ENCODE measurements around the gene PTPRD. TPM values are rescaled to one million over a fixed set of nuclear protein-coding genes. Genes with fewer than 3 reads are reported as not detected.

The PTPRD gene
- total RNA-seq, 2 experiments from 2014 or later = not detected

DNA sequence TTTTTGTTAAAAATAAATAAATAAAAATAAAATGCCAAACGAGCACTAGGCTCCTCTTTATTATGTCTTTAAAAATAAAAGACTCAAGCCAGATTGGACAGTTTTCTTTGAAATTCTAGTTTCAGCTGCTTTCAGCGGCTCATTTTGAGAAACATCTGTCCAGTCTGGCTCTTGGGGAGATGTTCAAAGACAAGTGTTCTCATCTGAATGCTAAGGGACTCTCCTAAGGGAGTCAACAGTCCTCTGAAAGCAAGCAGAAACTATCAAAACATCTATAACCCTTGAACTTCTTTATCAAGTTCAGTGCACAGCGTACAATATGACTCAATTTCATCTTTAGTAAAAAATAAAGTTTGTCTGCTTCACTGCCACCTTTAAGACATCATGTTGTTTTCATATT lies 1927.0 kb downstream of the PTPRD start:
- Mint-ChIP-seq H3K27me3 (no peaks in the 10 kb centered on the region), H3K27ac (no peak overlapping the region), H3K4me3 (no peak overlapping the region), H3K36me3 (ENCODE audit: low read depth) (no peaks in the 10 kb centered on the region), H3K9me3 (no peaks in the 10 kb centered on the region), H3K4me1 (no peaks in the 10 kb centered on the region)
- POLR2A ChIA-PET = no interaction called here
- DNase-seq = no peak
- CTCF ChIA-PET = no interaction called here

DNA sequence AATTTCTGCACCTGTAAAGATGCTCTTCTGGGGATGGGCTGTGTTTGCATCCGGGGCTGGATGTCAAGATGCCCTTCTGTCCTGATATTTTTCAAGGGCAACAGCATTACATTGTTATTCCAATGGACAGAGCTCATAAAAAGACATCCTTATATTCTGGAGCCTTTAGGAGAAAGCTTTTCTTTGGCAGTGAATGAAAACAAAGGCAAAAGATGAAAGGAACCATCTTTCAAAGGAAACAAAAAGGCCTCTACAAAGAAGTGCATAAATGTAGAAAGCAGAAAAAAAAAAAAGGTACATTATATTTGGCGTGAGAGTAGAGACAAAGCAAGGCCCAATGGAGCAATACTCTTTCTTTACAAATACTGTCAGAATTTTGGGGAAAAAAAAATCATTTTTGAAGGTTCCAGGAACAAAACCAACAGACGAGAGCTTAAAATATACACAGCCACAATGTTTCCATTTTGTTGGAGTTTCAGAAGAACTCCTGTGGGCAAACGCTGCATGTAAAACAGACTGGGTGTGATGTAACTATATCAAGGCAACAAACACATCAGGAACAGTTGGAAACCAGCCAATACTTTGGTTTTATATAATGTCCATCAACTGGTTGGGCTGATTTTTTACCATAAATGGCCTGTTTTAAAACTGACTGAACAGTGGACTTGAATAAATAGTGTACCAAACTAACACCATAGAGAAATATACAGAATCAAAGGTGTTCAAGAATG lies 1927.7 kb downstream of the PTPRD start:
- no peaks in the 10 kb centered on the region for H3K27me3 Mint-ChIP-seq
- no peak overlapping the region for H3K4me3 Mint-ChIP-seq
- no peaks in the 10 kb centered on the region for H3K4me1 Mint-ChIP-seq
- POLR2A ChIA-PET = no interaction called here
- CTCF ChIA-PET = no interaction called here
- H3K9me3 Mint-ChIP-seq = no peaks in the 10 kb centered on the region
- DNase-seq = no peak
- H3K36me3 Mint-ChIP-seq (ENCODE audit: low read depth) = no peaks in the 10 kb centered on the region
- H3K27ac Mint-ChIP-seq = no peak overlapping the region

DNA sequence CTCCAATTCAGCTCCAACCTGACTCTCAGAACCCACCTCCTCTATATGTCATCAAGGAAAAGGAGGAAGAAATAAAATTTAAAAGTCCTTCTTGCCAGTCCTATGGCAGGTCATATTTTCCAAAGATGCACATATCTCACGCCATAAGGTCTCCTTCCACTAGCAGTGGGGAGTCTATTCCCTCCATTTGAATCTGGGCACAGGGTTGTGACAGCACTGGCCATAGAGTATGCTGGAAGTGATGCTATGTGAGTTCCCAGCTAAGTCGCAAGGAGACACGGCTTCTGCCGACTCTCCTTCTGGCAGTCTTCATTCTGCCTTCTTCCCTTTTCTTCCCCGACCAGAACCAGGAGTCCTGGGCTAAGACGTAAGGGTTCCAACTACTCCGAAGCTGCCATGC lies 1929.3 kb downstream of the PTPRD start:
- H3K36me3 Mint-ChIP-seq (ENCODE audit: low read depth) = no peaks in the 10 kb centered on the region
- H3K4me1 Mint-ChIP-seq = no peaks in the 10 kb centered on the region
- ChIA-PET CTCF (no interaction called here), POLR2A (no interaction called here)
- DNase-seq = no peak
- no peak overlapping the region for H3K4me3 Mint-ChIP-seq
- H3K27ac Mint-ChIP-seq = no peak overlapping the region
- no peaks in the 10 kb centered on the region for H3K9me3 Mint-ChIP-seq
- H3K27me3 Mint-ChIP-seq = no peaks in the 10 kb centered on the region

DNA sequence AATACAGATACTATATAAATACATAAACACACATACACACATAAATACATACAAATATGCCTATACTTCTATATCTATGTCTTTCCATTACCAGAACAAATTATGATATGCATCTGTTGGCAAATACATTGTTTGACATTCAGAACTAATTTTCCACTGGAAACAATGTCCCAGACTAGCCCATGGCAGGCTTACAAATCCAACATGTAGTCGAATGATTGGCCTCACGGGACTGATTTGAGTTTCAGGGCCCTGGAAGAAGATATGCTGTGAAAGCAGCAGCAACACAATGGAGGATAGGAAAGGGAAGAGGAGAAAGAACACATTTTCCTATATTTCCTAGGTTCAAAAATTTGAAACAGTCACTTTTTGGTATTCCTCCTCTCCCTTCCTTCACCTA lies 1932.1 kb downstream of the PTPRD start:
- Mint-ChIP-seq H3K4me1 (no peaks in the 10 kb centered on the region), H3K27ac (no peak overlapping the region), H3K36me3 (ENCODE audit: low read depth) (no peaks in the 10 kb centered on the region), H3K4me3 (no peak overlapping the region), H3K27me3 (no peaks in the 10 kb centered on the region), H3K9me3 (no peaks in the 10 kb centered on the region)
- ChIA-PET CTCF (no interaction called here), POLR2A (no interaction called here)
- no peak for DNase-seq

DNA sequence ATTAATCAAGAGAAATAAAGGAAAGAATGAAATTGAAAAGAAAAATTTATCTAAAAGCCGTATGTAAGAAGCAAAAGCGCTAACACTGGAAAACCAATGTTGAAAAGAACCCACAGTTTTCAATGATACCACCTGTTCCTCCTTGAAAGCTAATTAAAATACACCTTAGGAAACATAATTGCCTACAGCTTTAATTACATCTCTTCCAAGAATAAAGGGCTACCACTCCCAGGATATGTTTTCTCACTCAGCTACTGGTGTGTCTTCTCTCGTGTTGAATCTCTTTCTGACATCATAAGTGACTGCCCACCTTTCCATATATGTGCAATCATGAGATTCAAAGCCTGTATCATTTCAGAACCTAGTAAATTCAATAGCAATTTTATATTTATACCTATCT lies 1932.6 kb downstream of the PTPRD start:
- ChIA-PET POLR2A (no interaction called here), CTCF (no interaction called here)
- no peaks in the 10 kb centered on the region for H3K36me3 Mint-ChIP-seq (ENCODE audit: low read depth)
- H3K4me3 Mint-ChIP-seq = no peak overlapping the region
- no peaks in the 10 kb centered on the region for H3K27me3 Mint-ChIP-seq
- H3K4me1 Mint-ChIP-seq = no peaks in the 10 kb centered on the region
- no peak overlapping the region for H3K27ac Mint-ChIP-seq
- DNase-seq = no peak
- no peaks in the 10 kb centered on the region for H3K9me3 Mint-ChIP-seq

DNA sequence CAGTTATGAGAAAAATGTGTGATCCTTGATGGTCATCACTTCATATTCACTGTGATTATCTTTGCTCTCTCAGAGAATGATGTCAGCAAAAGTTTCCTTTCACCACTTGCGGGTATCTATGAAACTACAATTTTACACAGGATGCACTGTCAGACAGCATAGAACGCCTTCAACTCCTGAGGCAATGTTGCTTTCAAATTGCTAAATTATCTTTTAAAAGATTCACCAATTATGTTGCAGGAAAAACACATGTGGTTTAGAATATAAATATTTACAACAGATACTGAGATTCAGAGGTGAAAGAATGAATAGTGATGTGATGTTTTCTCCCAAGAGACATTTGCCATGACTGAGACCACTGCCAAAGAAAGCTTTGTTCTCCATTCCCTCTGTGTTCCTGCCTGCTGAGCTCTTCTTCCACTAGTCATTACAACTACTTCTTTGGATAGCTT lies 1933.4 kb downstream of the PTPRD start:
- no peaks in the 10 kb centered on the region for H3K9me3 Mint-ChIP-seq
- H3K4me3 Mint-ChIP-seq = no peak overlapping the region
- H3K4me1 Mint-ChIP-seq = no peaks in the 10 kb centered on the region
- DNase-seq = no peak
- H3K27ac Mint-ChIP-seq = no peak overlapping the region
- no peaks in the 10 kb centered on the region for H3K36me3 Mint-ChIP-seq (ENCODE audit: low read depth)
- CTCF ChIA-PET = no interaction called here
- H3K27me3 Mint-ChIP-seq = no peaks in the 10 kb centered on the region
- POLR2A ChIA-PET = no interaction called here

DNA sequence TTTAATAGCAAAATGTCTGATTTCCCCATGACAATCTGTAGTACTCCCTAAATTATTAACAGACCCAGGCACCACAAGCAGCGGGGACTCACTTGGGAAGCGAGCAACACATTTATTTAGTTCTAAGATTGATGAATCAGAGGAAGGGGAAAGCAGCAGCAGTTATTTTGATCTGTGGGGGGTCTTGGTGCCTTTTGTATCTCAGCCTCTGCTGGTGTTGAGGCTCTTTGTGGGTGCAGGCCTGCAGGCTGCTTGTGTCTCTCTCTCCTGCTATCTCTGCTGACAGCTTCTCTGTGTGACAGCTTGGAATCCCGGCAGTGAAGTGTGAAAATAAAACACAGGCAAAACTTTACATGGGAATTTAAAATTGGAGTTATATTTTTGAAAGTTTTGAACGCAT lies 1935.1 kb downstream of the PTPRD start:
- Mint-ChIP-seq H3K4me1 (no peaks in the 10 kb centered on the region), H3K4me3 (no peak overlapping the region), H3K27me3 (no peaks in the 10 kb centered on the region), H3K36me3 (ENCODE audit: low read depth) (no peaks in the 10 kb centered on the region), H3K9me3 (no peaks in the 10 kb centered on the region), H3K27ac (no peak overlapping the region)
- POLR2A ChIA-PET = no interaction called here
- CTCF ChIA-PET = no interaction called here
- DNase-seq = no peak

DNA sequence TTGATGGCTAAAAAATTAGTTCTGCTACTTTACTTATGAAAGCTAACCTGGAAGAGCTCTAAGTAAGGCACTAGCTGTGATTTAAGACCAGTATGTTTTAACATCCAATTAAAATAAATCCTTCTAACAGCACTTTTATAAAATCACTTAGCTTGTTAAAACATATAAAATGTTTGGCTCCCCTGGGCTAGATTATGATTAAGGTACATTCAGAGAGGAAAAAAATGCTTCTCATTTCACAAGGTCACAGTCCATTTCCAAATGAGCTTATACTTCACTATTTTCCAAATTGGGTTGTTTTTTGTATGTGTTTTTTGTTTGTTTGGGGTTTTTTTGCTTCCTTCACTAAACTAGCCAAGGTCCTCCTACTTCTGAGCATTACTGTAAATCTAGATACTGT lies 1938.3 kb downstream of the PTPRD start:
- no peak for DNase-seq
- no peak overlapping the region for H3K4me3 Mint-ChIP-seq
- H3K9me3 Mint-ChIP-seq = no peaks in the 10 kb centered on the region
- H3K27ac Mint-ChIP-seq = no peak overlapping the region
- H3K4me1 Mint-ChIP-seq = no peaks in the 10 kb centered on the region
- ChIA-PET POLR2A (no interaction called here), CTCF (no interaction called here)
- no peaks in the 10 kb centered on the region for H3K36me3 Mint-ChIP-seq (ENCODE audit: low read depth)
- no peaks in the 10 kb centered on the region for H3K27me3 Mint-ChIP-seq

DNA sequence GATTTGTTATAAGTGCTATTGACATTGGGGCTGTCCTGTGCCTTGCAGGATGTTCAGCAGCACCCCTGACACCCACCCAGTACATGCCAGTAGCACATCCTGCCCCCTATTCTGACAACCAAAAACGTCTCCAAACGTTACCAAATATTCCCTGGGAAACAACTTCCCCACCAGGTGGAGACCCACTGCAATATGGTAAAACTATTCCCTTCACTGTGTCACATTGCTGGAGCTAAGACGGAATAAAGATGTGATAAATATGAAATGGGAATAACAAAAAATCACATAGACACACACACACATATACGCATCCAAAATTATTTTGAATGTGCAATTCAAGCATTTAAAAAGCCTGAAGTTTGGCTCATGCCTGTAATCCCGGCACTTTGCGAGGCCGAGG lies 1939.0 kb downstream of the PTPRD start:
- Mint-ChIP-seq H3K36me3 (ENCODE audit: low read depth) (no peaks in the 10 kb centered on the region), H3K4me1 (no peaks in the 10 kb centered on the region), H3K27me3 (no peaks in the 10 kb centered on the region), H3K9me3 (no peaks in the 10 kb centered on the region), H3K4me3 (no peak overlapping the region), H3K27ac (no peak overlapping the region)
- DNase-seq = no peak
- CTCF ChIA-PET = no interaction called here
- POLR2A ChIA-PET = no interaction called here

DNA sequence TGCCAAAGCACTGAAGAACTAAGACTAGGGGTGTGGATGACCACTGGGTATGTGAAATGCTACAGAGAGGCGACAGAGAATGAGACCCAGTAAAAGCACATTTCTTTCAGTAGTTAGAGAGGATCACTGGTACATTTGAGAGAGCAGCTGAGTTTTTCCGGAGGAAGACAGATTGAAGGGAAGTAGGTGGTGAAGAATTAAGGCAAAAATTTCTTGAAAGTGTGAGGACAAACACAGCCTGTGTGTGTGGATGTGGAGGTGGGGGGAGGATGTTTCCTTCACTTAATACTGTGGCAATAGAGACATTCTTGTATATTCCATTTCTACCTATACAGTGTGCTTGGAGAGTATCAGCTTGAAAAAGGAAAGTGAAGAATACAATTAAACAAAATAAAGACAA lies 1942.1 kb downstream of the PTPRD start:
- CTCF ChIA-PET = no interaction called here

DNA sequence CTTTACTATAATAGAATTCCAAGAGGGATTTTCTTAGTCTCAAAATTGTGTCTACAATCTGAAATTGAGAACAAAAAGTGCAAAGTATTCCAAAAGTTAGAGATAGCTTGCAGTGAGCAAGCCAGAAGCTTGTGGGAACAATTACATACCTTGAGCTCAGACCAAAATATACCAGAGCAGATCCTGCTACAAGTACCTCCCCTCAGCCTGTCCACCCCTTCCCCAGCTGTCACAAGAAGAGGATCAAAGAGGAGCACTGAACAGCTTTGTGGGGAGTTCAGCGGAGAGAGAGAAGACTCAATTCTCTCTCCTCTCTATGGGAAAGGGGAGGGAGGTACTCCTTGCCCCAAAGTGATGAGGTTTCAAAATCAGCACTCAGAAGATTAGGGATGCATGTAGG lies 1944.1 kb downstream of the PTPRD start:
- ChIA-PET CTCF (no interaction called here), POLR2A (no interaction called here)
- no peaks in the 10 kb centered on the region for H3K27me3 Mint-ChIP-seq
- H3K9me3 Mint-ChIP-seq = no peaks in the 10 kb centered on the region
- no peak overlapping the region for H3K4me3 Mint-ChIP-seq
- no peak overlapping the region for H3K27ac Mint-ChIP-seq
- no peaks in the 10 kb centered on the region for H3K4me1 Mint-ChIP-seq
- DNase-seq = no peak
- H3K36me3 Mint-ChIP-seq (ENCODE audit: low read depth) = no peaks in the 10 kb centered on the region

More for the DNA sequence above, 1942.1 kb downstream of the PTPRD start:
- Mint-ChIP-seq H3K9me3 (no peaks in the 10 kb centered on the region), H3K4me3 (no peak overlapping the region), H3K27me3 (no peaks in the 10 kb centered on the region), H3K27ac (no peak overlapping the region), H3K4me1 (no peaks in the 10 kb centered on the region), H3K36me3 (ENCODE audit: low read depth) (no peaks in the 10 kb centered on the region)
- no peak for DNase-seq
- POLR2A ChIA-PET = no interaction called here

DNA sequence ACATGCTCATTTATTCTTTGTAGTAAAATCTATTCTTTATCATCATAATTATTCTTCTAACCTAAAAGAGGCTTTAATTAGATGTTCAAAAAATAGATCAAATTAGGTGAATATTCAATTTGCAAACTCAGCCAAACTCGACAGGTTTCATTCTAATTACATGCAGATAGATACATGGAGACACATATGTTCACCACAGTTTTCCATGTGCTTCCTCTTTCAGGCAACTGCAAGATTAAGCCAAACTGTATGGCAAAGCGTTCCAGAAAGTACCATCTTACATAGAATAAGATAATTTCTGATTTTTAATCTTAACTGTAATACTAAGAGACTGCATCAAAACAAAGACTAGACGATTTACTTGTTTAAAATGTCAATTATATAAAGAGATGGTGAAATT lies 1944.6 kb downstream of the PTPRD start:
- H3K36me3 Mint-ChIP-seq (ENCODE audit: low read depth) = no peaks in the 10 kb centered on the region
- H3K9me3 Mint-ChIP-seq = no peaks in the 10 kb centered on the region
- no peak for DNase-seq
- H3K4me3 Mint-ChIP-seq = no peak overlapping the region
- POLR2A ChIA-PET = no interaction called here
- H3K27ac Mint-ChIP-seq = no peak overlapping the region
- CTCF ChIA-PET = no interaction called here
- H3K4me1 Mint-ChIP-seq = no peaks in the 10 kb centered on the region
- H3K27me3 Mint-ChIP-seq = no peaks in the 10 kb centered on the region

DNA sequence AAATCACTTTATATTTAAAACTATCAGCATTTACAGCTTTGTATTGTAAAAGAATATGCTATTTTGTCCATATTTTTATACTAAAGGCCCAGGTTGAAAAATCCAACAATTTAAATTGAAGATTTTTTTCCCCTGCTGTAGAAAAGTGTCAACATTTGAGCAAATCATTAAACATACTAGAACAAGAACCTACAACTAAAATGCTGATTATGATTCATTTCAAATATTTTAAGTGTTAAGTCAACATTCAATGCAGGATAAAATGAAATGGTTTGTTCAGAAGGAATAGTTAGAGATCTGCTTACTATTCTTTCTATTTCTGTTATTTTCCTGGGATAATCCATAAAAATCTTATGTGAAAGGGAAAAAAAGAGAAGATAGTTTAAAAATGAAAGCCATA lies 1946.7 kb downstream of the PTPRD start:
- Mint-ChIP-seq H3K27ac (no peak overlapping the region), H3K4me3 (no peak overlapping the region), H3K27me3 (no peaks in the 10 kb centered on the region), H3K4me1 (no peaks in the 10 kb centered on the region), H3K36me3 (ENCODE audit: low read depth) (no peaks in the 10 kb centered on the region), H3K9me3 (no peaks in the 10 kb centered on the region)
- DNase-seq = no peak
- ChIA-PET POLR2A (no interaction called here), CTCF (no interaction called here)

DNA sequence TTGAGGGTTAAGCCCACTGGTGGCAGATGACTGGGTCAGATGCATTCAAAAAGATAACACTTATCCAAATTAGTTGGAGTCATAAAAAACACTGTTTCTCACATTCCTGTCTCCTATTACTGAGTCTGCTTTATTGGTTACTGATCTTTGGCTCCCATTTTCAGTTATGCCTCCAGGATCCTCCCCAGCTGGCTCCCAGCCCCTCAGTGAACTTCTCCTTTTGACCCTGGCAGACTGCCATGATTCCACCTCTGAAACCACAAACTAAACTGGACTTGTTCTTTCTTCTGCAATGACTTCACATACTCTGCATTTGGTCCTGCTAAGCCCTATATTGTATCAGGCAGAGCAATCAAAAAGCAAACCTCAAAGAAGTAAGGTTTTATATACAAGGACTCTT lies 1952.4 kb downstream of the PTPRD start:
- ChIA-PET CTCF (no interaction called here), POLR2A (no interaction called here)
- Mint-ChIP-seq H3K4me1 (no peaks in the 10 kb centered on the region), H3K27me3 (no peaks in the 10 kb centered on the region), H3K27ac (no peak overlapping the region), H3K4me3 (no peak overlapping the region), H3K36me3 (ENCODE audit: low read depth) (no peaks in the 10 kb centered on the region), H3K9me3 (no peaks in the 10 kb centered on the region)
- no peak for DNase-seq

DNA sequence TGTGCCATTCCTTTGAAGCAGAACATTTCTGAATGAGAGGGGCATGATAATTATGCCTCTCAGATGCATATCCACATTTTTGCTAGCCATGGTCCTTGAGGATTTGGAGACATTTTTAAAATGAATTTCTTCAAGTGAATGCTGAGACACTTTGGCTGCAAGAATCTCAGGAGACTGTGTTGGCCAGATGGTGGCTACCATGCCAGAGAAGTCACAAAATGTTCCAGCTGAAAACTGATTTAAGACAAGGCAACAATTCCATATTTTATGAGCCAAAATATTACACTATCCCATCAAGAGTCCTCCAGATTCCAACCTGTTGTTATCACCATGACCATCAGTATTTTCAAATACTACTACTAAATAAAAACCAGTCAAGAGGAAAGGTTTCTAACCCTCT lies 1953.7 kb downstream of the PTPRD start:
- ChIA-PET CTCF (no interaction called here), POLR2A (no interaction called here)
- Mint-ChIP-seq H3K4me1 (no peaks in the 10 kb centered on the region), H3K27ac (no peak overlapping the region), H3K4me3 (no peak overlapping the region), H3K27me3 (no peaks in the 10 kb centered on the region), H3K36me3 (ENCODE audit: low read depth) (no peaks in the 10 kb centered on the region), H3K9me3 (no peaks in the 10 kb centered on the region)
- no peak for DNase-seq

All from activated CD4-positive, alpha-beta memory T cell treated with anti-CD3 and anti-CD28 coated beads, Interleukin-2, amount 10 ng/mL, durations not matched to agents 7 days and 5 days (primary cell).